SH-SY5Y (cell line): ENCODE results near the gene FAM120A.
A peak's percentile ranks its signal among the peaks of the same experiment; 100 is the strongest.

Experiments used
- GATA2 ChIP-seq: IDR thresholded peaks from 2 replicates; pipeline ENCODE4 v1.6.1; 2011; ENCODE audit warnings: mild to moderate bottlenecking, low read depth, low read length
- GATA3 ChIP-seq: IDR thresholded peaks from 2 replicates; pipeline ENCODE4 v1.6.1; 2011; ENCODE audit warnings: low read depth, mild to moderate bottlenecking, low read length, moderate library complexity

The FAM120A gene

DNA sequence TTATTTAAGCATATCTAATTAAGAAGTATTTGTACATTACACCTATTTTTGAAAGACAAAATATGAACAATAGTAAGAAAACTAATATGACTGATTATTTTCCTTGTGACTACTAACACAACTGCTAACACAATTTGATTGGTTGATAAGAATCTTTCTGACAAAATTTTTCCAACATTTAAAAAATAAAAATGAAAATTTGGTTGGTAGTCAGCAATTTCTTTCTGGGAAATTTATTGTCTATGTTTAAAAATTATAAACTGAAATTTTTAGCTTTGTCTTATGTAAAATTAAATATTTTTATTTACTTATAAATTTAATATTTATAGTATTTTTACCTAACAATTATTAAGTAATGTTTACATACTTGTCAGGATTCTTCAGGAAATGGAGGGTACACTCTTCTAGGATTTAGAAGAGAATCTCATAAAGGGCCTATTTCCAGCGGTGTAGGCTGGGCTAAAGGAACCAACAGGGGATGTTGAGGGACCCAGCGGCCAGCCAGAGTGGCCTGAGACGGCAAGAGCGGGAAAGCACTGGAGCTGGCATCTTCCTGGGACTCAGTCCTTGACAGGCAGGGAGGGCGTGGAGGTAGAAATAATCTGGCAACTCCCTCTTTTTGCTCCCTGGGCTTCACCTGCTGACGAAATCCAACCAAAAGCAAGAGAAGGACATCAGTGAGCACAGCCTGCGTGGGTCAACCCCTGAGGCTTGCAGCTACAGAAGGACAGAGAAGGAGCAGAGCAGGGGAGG lies 14.7 kb upstream of the FAM120A start:
- TF ChIP-seq GATA2: no peak
- no peak for TF ChIP-seq GATA3

DNA sequence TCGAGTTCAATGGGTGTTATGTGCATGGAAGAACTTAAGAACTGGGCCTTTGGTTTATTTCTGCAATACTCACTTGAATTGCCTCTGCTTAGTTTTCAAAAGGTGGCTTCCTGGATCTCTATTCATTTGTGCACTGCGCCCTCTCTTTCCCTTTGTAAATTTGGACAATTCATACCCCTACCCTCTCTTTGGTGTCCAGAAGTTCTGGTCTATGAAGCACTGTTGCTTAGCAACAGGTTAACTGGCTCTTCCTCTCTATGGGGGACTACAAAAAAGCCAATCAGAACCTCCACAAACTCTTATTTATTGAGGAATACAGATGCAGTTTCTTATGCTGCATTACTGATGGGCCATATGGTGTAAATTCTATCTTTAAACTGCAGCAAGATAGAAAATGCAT lies 13.5 kb upstream of the FAM120A start:
- TF ChIP-seq GATA3 (no peak), GATA2 (no peak)

DNA sequence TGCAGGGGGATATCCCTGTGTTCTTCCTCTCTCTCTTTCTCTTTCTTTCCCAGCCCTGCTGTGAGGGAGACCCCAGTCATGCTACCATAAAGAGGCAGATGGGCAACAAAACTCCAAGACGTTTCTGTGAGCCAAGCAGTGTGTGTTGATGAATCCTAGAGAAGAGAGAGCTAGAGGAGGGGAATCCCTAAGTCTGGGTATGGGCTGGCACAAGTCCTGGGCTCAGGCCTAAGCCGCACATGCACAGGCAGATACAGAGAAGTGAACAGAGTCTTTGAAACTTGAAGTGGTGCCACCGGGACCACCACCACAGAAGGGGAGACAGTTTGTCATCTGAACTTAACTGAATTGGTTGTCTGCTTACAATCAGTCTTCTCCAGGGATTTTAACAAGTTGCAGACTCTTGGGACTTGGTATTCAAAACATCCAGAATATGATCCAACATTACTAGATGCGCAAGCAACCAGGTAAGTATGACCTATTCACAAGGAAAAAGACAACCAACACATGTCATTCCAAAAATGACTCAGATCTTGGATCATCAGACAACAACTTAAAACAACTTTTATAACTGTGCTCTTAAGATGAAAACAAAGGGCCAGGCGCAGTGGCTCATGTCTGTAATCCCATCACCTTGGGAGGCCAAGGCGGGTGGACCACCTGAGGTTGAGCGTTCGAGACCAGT lies 10.4 kb upstream of the FAM120A start:
- TF ChIP-seq GATA2 (no peak), GATA3 (no peak)

DNA sequence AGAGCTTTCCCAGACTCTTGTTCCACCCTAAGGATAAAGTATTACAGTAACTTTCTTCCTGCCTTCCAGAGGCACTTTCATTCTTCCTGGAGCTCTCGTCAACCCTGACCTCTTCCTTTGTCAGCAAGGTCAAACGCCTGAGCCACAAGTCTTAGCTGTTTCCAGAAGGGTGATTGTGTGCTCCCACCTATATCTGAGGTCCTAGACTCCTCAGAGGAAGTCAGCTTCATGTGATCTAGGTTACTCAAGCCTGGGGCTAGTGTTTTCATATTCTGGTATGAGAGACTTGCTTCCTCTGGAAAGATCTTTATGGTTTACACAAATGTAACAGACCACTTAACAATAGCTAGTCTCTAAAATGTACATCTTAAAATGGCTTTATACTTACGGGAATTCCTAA lies 5.4 kb upstream of the FAM120A start:
- TF ChIP-seq GATA2 (no peak), GATA3 (no peak)

DNA sequence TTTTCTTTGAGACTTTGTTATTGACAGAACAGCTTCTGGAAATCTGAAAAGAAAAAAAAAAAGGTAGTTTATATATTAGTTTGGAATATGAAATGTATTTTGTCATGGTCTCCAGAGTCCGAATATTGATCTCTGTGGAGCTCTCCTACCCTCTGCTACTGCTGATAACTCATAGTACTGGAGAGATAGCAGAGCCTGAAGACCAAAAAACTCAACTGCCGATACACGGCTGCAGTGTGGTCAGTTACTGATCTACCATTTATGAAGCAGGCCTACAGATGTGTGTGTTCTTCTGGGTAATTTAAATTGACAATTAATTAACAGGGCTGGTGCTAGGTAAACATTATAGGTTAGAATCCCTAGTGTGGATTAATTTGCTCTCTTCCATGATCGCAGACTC lies 3.8 kb upstream of the FAM120A start:
- TF ChIP-seq GATA3 (no peak), GATA2 (no peak)

DNA sequence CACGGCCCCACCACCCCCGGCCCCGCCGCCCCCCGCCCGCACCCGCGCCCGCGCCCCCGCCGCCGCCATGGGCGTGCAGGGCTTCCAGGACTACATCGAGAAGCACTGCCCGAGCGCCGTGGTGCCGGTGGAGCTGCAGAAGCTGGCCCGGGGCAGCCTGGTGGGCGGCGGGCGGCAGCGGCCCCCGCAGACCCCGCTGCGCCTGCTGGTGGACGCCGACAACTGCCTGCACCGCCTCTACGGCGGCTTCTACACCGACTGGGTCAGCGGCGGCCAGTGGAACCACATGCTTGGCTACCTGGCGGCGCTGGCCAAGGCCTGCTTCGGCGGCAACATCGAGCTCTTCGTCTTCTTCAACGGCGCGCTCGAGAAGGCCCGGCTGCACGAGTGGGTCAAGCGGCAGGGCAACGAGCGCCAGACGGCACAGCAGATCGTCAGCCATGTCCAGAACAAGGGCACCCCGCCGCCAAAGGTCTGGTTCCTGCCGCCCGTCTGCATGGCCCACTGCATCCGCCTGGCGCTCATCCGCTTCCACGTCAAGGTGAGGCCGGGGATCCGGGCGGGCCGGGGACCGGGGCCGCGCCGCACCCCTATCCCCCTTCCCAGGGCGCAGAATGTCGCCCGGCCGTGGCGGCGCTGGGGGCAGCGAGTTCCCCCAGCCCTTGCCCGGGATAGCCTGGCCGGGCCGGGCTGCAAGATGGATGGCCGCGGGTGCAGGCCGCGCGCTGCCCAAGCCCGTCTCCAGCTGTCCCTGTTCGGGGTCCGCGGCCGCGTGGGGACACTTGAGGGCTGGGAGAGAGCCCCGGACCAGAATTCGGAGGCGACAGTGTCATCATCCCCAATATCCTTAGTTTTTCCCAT lies 594 bp downstream of the FAM120A start:
- TF ChIP-seq GATA3 (no peak), GATA2 (no peak)

DNA sequence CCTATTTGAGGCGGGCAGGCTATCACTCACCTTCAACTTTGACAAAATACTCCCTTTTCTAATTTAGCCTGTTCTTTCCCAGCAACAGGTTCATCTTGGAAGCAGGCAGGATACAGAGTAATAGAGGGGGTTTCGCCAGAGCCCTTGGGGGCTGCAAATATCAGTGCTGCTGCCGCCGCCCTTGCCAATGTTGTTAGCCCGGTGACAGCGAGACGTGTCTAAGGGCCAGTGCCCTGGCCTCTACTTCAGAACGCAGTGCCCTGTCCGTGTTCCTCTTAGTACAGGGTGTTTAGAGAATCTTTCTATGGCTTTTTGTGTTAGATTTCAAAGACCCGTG lies 1.2 kb downstream of the FAM120A start:
- TF ChIP-seq GATA2: no peak
- no peak for TF ChIP-seq GATA3

DNA sequence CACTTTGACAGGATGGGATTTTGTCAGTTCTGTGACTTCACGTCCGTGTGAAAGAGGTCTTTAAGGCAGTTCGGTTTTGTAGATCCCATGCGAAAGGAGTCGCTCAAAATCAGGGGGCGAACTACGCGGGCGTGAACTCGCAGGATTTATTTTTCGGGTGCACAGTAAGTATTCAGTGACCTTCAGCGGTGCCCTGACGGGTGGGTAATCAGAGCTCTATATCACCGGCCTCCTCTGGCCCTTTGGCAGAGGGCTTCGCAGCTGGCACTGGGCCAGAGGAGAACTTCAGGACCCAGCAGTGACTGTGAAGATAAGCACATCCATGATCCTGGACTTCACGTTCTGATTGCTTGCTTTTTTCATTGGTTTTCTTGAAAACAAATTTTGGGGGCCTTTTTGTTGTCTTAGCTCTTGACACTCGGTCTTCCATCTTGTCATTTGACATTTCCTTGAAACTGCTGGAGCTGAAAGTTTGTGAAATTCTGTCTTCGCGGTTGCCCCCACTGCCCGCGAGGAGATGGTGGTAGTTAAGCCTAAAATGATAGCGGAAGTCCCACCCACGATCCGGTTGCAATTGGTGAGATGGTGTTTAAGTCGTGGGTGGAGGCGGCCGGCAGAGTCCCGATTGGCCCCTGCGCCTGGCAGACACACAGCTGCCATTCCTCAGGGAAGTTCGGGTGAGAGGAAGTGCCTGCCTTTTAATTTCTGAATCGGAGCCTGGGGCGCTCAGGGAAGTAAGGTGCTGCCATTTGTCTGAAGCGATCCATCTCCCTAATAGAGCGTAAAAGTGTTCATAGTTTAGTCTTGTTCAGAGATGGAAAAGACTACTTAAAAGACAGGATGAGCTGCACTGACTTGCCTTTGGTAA lies 1.8 kb downstream of the FAM120A start, which contains the start of gene FAM120AOS:
TSS of gene FAM120AOS (minus strand) at position 535 of the 868 bp plus-strand sequence. CDS start 872 bp downstream, outside the sequence.
- peak; percentile 57 for TF ChIP-seq GATA2
- no peak for TF ChIP-seq GATA3

DNA sequence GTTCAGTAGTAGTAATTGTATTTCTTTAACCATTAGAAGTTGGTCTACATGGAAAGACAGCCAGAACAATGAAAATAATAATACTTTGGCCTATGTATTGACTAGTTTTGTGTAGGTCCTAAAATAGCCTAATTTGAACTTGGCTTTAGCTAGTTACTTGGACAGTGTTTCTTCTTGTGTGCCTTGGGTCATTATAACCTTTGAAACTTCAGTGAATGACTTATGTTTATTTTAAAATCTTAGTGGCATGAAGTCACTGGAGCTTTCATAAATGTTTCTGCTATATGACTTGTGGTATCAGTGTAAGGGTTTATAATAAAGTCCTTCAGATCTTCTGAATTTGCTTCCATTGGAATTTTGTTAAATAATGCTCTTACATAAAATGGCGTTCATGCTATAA lies 4.5 kb downstream of the FAM120A start:
- TF ChIP-seq GATA2 (no peak), GATA3 (no peak)

DNA sequence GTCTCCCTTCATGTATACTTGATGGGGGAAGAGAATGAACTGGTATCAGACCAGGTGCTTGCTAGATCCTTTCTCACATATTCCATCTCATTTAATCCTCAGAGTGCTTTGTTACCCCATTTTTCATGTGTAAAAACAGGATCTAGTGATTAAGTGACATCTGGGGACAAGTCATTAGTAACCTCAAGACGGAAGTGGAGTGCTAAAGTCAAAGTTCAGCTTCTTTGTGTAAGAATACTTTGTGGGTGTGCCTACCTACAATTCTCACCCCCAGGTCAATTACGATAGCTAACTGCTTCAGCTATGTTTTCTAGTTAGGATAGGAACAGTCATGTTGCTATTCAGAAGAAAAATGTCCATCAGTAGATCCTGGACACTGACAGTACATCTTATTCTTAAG lies 5.0 kb downstream of the FAM120A start:
- TF ChIP-seq GATA2 (no peak), GATA3 (no peak)

DNA sequence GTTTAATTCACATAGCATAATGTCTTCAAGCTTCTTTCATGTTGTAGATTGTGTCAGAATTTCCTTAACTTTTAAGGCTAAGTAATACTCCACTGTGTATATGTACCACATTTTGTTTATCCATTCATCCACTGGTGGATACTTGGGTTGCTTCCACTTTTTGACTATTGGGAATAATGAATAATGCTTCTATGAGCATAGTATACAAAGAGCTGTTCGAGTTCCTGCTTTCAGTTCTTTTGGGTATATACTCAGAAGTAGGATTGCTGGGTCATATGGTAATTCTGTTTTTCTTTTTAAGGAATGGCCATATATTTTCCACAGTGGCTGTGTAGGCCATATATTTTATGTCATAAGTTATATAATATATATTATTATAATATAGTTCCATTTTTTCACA lies 5.5 kb downstream of the FAM120A start:
- TF ChIP-seq GATA3: no peak
- TF ChIP-seq GATA2: no peak

DNA sequence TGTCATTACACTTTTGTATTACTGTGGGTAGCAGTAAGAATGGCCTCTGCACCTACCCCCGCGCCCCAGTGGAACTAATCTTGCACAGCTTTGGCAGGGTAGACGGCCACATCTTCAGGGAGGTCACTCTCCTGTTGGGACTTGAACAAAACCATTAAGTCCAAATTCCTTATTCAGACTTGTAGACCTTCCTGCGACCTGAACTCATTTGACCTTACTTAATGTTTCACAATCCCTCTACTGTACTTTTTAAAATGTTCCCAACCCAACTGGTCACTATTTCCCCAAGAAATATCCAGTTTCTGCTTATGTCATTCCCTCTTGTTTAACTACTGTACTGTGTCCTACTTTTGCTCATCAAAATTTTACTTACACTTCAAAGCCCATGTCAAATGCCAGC lies 7.2 kb downstream of the FAM120A start:
- no peak for TF ChIP-seq GATA2

DNA sequence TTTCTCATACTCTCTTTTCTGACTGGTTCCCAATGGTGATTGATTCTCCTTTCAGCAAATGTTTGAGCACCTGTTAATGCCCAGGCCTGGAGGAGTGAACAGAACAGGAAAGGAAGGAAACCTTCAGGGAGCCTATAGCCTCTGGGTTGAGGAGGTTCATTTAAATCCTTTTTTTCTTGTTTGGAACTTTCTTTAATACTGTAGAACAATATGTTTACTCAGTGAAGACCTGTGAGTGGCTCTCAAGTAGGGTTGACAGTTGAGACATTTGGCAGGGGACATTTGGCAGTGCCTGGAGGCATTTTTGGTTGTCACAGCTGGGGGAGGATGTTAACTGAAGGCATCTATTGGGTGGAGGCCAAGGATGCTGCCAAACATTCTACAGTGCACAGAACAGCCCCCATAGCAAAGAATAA lies 8.0 kb downstream of the FAM120A start:
- TF ChIP-seq GATA3 (no peak), GATA2 (no peak)
